Stimulated activated CD4-positive, alpha-beta T cell treated with anti-CD3 and anti-CD28 coated beads, TNF-alpha, amount 100 ng/mL, for 48 hours (primary cell): ENCODE results near the gene ZFTA.
"Not testable (repeated sequence)": the region's sequence is repeated elsewhere in the genome, so short reads cannot be mapped to it uniquely, and the experiment has no call there.

ENCODE experiments used
- DNase-seq, 3 donors: peaks; one replicate each; pipeline ENCODE4 v3.0.0-alpha.2; 2020; ENCODE audit warnings: low read depth in 3 of 3

The ZFTA gene

GRCh38 chr11:63768237-63769041 lies at the start of gene ZFTA:
Gene ZFTA (minus strand): TSS chr11:63768775. CDS start chr11:63768622, 153 bp downstream.
- peak in 2 of 3 donors; percentile 18 to 39 for DNase-seq

- no peak for DNase-seq
Measured at GRCh38 chr11:63817758-63818498, 49.4 kb upstream of the ZFTA start.

GRCh38 chr11:63816732-63817131 lies 48.2 kb upstream of the ZFTA start:
- DNase-seq = no peak

- no peak for DNase-seq
Measured at GRCh38 chr11:63816166-63816565, 47.6 kb upstream of the ZFTA start.

GRCh38 chr11:63814383-63814736 lies 45.8 kb upstream of the ZFTA start:
- DNase-seq = no peak

- peak in 2 of 3 donors; percentile 19 to 22 for DNase-seq
Measured at GRCh38 chr11:63813563-63814382, 45.2 kb upstream of the ZFTA start.

- peak; percentile 38 to 67 (median 44) for DNase-seq
Measured at GRCh38 chr11:63813035-63813562, 44.5 kb upstream of the ZFTA start, which contains the start of gene SPINDOC. Gene SPINDOC (plus strand): TSS chr11:63813456. CDS start chr11:63813687, 231 bp downstream.

GRCh38 chr11:63811522-63811921 lies 42.9 kb upstream of the ZFTA start:
- no peak for DNase-seq

GRCh38 chr11:63810383-63810782 lies 41.8 kb upstream of the ZFTA start:
- not testable (repeated sequence) for DNase-seq

- DNase-seq = no peak
Measured at GRCh38 chr11:63805844-63806415, 37.4 kb upstream of the ZFTA start.

GRCh38 chr11:63804259-63804658 lies 35.7 kb upstream of the ZFTA start:
- no peak for DNase-seq

GRCh38 chr11:63802637-63803414 lies 34.3 kb upstream of the ZFTA start:
- DNase-seq = no peak

- DNase-seq = no peak
Measured at GRCh38 chr11:63800921-63801320, 32.3 kb upstream of the ZFTA start.

- DNase-seq = no peak
Measured at GRCh38 chr11:63795066-63795465, 26.5 kb upstream of the ZFTA start.

GRCh38 chr11:63793161-63793560 lies 24.6 kb upstream of the ZFTA start:
- no peak for DNase-seq

GRCh38 chr11:63791495-63792167 lies 23.1 kb upstream of the ZFTA start:
- no peak for DNase-seq

- no peak for DNase-seq
Measured at GRCh38 chr11:63785823-63786222, 17.2 kb upstream of the ZFTA start.

GRCh38 chr11:63783925-63784592 lies 15.5 kb upstream of the ZFTA start:
- no peak for DNase-seq

- no peak for DNase-seq
Measured at GRCh38 chr11:63782749-63783148, 14.2 kb upstream of the ZFTA start.

GRCh38 chr11:63779039-63779438 lies 10.5 kb upstream of the ZFTA start:
- DNase-seq = no peak
